GM19035 (cell line): ENCODE results near the gene RRP15.

Experiments
- ATAC-seq: cut with Tn5 transposase; IDR thresholded peaks from one replicate; pipeline ENCODE4 v1.9.1; 2021; ENCODE audit not compliant: unreplicated experiment

Gene RRP15, protein sequence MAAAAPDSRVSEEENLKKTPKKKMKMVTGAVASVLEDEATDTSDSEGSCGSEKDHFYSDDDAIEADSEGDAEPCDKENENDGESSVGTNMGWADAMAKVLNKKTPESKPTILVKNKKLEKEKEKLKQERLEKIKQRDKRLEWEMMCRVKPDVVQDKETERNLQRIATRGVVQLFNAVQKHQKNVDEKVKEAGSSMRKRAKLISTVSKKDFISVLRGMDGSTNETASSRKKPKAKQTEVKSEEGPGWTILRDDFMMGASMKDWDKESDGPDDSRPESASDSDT

DNA sequence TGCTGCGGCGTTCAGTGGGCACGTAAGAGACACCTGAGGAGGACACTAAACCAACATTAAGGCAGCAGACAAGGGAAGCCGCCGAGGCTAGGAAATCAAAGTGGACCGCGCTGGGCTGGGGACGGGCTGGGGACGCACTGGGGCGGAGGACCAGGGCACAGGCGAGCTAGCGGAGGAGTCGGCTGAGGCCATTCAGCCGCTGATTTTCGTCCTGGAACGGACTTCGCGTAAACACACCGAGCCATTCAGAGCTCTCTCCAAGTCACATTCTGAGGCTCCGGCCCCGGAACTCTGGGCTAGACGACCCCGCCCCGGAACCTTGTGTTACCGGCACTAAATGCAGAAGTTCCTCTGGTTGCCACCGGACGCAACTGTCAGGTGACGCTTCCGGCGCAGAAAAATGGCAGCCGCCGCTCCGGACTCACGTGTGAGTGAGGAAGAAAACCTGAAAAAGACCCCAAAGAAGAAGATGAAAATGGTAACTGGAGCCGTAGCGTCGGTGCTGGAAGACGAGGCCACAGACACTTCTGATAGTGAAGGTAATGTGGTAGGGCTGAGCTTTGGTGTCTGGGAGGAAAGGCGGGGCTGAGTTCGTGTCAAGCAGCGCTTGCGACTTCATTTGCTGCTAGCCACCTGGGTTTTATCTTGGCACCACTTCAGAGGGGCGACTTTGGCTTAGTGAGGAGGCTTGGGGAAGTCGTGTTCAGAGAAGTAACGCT is at the start of gene RRP15:
Gene RRP15, plus strand, starts transcription at position 377 of the 719 bp plus-strand sequence. Its CDS starts 24 bp downstream, at position 401.
- peak; percentile 100 for ATAC-seq

DNA sequence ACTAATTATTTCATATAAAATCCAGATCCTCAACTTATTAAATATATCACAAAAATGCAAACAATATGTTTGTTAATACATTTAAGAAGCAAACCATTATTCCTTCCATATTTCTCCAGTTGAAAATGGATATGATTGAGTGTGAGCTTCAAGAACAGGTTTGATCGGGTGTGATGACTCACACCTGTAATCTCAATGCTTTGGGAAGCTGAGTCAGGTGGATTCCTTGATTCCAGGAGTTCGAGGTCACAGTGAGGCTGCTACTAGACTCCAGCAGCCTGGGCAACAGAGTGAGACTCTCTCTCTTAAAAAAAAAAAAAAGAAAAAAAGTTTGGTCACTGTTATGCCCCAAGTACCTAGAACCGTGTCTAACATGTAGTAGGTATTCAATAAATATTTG is 42.9 kb upstream of the RRP15 start:
- no peak for ATAC-seq

DNA sequence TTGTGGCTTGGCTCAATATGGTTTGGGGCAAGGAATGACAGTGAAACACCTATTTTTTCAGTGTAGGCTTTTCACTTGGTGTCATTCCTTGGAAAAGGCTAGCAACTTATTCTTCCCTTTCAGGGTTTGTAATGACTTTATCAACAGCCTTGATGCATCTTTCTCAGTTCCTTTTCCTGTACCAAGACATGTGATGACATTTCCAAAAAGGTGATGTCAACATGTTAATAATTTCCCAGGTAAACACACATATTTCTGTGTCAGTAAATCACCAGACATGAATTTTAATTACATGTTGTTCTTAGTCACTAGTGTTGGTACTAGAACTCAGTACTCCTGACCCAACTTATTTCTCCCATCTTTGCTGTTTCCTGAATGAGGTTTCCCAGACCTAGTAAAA is 37.8 kb upstream of the RRP15 start:
- no peak for ATAC-seq

DNA sequence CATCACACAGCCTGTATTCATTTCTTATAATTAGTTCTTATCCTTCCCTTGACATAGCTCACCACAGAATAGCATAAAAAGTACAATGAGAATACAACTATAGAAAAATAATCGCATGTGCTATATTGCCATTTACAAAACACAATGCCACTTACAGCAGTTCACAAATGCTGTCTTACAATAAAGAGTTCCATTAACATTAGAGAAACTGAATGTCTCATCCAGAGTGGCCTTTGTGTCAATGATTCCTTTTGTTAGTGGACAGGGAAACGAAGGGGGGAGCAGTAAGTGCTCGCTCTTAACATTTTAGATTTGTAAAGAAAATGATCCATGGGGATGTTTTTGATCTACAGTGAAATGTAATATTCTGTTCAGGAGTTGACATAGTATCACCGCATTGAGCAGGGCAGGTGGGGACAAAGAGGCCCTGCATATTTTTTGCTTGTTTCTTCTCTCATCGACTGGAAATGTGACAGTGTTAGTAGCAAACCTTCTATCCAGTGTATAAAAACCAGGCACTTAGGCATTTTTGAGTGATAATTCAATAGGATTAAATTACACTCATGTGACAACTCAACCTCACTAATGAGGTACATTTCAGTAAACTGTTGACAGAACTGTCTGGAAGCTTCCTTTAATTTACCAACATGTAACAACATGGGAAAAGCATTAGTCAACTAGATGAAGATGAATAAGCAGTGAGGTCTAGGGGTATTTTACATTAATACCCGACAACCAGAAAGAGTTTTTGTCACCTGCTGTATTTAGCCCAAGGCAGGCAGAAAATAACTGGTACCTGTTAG is 35.6 kb upstream of the RRP15 start:
- ATAC-seq, result no peak

DNA sequence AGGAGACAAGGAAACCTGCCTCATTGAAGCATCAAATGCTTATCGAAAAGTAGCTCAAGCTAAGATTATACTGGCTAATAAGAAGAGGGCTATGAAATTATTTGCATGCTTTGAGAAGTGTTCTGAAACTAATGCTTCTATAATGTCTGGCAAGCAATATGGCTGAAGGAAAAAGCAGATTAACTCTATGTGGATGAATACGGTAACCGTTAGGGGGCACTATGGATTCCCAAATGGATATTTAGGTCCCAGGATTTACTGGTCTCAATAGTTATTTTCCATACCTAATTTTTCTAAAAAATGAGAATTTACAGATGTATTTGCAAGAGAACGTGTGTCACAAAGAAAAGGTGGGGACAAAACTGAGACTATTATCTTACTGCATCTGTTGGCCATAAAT is 34.6 kb upstream of the RRP15 start:
- no peak for ATAC-seq

DNA sequence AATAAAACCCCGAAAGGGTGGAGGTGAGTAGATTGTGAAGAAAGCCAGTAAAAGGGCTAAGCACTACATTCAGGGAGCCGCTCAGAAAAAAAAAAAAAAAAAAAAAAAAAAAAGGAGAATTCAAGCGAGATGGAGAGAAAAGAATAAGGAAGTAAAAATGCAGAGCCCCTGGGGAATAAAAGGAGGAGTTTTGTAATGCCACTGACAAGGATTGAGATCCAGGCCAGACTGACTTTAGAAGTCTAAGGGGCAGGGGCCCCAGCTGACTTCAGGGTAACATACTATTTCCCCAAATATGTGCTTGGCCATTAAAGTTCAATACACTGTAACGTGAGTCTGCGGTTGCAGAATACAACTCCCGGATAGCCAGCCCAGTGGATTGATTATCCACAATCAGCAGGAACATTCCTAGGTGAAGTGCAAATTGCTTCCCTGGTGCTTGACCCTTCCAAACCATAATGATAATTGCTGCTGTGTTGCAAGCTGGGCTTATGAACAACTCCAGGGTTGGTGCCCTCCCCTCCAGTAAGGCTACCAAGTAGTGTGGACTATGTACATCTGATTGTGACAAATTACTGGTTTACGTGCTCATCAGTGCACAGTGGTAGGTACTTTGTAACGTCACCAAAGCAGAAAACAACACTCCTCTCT is 30.7 kb upstream of the RRP15 start:
- ATAC-seq, result no peak

DNA sequence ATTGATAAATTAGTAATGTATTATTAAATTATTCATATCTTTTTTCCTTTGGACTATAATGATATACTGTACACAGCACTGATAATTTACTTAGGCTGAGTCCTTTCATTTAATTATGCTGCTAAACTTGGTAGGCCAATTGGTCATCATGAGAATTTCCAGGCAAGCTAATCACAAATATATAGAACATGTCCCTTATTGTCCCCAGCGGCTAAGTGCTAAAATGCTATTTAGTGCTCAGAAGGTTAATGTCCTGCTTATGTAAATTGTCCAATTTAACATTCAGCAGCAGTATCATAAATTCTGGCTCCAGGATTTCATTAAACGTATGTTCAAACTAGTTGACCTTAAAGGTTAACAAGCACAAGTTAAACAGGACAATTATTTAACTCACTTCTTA is 30.0 kb upstream of the RRP15 start:
- no peak for ATAC-seq

DNA sequence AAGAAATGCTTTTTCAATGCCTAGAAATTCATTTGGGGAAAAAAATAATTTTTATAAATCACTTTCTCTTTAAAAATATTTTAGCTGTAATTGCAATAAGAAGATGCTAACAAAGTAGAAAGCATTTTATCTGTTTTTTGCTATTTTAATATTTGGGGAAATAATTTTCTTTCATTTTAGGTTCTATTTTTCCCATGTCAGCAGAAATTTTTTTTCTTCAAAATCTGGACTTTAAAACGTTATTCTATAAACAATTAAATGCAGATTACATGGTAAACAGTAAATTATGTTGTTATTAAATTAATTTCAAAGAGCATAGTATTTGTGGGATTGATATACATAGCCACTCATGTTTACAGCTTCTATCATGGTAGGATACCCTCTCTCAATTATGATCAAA is 27.7 kb upstream of the RRP15 start:
- no peak for ATAC-seq

DNA sequence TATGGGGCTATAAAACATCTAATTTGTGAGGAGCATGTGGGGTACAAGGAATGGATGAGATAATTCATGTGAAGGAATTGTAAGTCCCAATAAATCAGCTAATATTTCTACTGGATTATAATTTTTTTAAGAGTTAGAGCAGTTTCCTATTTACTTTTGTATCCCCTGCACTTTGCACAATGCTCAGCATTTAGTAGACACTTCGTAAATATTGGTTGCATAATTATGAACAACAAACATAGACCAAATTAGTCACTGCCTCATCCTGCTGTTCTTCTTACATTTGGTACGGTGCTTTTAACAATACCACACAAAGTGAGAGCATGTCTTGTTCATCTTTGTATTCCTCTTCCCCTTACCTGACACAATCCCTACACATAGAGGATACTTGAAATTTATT is 27.1 kb upstream of the RRP15 start:
- ATAC-seq, result no peak

DNA sequence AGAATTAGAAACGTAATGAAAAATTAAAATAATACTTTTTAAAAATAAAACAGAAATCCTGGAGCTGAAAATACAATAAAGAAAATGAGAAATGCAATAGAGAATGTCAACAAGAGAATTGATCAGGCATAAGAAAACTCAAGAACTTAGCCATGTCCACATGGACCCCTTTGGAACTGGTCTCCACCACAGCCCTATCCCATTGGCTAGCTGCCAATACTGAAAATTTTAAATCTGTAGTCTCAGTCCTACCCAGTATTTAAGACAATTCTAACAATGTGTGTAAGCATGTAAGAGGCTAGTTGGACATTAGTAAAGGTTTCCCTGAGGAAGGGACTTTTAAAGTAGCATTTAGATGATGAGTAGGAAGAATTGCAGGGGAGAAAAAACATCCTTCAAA is 25.8 kb upstream of the RRP15 start:
- ATAC-seq, result no peak

DNA sequence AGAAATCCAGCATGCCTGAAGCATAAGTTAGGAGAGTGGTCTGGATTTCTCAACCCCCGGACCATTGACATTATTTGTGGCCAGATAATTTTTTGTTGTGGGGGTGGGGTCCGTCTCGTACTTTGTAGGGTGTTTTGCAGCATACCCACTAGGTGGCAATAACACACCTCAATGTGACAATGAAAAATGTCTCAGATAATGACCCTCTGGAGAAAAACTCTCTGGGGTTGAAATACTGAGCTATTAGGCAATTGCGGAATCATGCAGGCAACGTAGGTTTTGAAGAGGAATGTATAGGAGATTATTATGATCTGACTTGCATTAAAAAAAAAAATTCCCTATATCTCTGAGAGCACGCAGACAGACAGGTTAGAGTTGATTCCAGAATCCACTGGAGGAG is 25.3 kb upstream of the RRP15 start:
- peak; percentile 69 for ATAC-seq

DNA sequence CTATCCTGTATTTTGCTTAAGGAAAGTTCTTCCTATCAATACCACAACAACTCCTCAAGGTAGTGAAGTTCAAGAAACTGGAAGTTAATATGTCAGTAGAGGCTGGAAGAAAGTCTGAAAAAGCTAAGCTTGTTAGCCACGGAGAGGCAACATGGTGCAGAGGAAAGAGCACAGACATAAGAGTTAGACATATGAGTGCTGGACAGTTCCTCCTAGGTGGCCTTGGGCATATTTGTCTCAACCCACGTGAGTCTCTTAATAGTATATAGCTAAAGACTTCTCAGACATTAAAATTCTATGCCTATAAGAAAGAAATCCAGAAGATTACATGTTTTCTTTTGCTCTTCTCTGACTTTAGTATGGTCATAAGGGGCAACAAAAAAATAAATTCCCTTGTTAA is 22.8 kb upstream of the RRP15 start:
- no peak for ATAC-seq

DNA sequence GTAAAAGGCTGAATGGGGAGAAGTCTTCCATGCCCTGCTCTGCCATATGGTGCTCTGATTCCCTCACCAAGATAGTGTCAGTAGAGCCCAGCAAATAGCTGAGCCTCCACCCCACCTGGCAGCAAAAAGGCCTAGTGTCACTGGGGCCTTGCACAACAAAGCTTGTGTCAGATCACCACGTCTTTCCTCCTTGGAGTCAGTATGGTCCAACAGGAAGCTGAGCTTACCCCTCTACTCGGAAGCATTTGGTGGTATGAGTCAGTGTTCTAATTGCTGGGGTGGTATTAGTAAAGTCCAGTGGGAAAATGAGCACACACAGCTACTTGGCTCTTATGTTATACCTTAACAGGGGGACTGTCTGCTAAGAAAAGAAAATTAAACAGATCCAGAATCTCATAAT is 18.7 kb upstream of the RRP15 start:
- ATAC-seq, result no peak

DNA sequence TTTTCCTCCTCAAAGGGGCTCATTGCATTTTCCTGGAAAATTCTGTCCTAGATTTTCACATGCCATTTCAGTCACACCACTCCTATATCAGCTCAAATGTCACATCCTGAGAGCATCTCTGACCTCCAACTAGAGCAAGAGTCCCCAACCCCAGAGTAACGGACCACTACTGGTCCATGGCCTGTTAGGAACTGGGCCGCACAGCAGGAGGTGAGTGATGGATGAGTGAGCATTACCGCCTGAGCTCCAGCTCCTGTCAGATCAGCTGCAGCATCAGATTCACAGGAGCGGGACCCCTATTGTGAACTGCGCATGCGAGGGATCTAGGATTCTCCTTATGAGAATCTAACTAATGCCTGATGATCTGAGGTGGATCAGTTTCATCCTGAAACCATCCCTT is 12.7 kb upstream of the RRP15 start:
- ATAC-seq, result no peak

DNA sequence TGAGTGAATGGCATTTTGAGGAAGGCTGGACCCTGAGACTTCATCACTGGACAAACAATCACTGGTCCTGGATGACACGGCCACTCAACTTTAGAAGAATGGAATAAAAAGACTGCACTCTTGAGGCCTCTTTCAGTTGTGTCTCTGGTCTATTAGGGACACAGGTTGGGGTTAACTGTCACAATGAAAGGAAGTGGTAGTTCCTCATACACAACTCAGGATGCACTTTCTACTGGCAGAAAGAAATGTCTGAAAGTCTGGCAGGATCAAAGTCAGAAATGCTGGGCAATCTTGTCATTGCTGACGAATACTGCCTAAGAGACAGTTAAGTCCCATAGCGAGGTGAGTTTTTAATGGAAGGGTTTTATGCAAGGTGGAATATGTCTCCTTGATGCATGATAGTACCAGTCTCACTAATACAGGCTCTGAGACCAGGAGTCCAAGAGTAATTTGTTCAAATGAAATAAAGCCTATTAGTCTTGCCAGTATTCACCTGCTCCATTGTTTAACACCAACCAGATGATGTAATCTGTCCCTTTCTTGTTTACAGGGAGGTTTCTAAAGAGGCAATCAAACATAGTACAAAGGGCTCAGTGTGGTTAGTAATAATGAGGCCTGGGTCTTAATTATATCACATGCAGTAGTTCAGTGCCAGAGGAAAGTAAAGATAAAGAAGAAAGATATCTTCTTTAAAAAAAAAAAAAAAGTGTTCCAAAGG is 11.2 kb upstream of the RRP15 start:
- ATAC-seq, result no peak

DNA sequence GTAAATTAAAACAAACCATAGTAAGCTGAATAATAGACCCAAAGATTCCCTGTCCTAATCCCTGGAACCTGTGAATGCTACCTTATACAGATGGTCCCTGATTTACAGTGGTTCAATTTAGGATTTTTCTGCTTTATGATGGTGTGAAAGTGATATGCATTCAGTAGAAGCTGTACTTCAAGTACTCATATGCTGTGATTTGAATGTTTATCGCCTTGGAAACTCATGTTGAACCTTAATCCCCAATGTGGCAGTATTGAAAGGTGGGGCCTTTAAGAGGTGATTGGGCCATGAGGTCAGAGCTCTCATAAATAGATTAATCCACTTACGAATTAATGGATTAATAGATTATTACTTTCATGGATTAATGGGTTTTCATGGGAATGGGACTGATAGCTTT is 10.6 kb upstream of the RRP15 start:
- ATAC-seq, result no peak

DNA sequence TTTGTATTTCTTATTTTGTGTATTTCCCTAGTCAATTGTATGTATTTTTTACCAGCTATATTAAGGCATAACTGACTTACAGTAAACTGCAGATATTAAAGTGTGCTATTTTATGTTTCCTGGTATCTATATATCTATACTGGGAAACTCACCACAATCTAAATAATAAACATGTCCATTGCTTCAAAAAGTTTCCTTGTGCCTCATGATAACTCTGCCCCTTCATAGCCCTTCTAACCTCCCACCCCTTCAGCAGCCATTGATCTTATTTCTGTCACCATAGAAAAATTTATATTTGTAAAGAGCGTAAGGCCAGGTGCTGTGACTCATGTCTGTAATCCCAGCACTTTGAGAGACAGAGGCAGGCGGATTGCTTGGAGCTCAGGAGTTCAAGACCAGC is 9.3 kb upstream of the RRP15 start:
- no peak for ATAC-seq

DNA sequence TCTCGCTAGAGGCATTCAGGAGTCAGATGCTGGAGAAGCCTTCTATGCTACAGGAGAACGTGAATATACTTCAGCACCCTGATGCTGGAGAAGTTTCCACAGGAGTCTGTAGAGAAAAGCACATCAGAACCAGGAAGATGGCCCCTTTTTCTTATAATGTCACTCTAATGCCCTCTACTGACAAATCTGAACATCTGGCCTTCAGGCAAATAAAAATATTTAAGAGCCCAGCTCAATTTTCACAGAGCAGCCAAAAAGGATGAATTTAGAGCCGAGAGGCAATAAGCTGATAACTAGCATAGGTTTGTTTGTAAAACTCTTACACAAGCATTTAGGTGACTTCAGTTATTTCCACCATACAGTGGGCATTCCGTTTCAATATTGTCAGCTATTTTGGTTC is 3.8 kb upstream of the RRP15 start:
- no peak for ATAC-seq

DNA sequence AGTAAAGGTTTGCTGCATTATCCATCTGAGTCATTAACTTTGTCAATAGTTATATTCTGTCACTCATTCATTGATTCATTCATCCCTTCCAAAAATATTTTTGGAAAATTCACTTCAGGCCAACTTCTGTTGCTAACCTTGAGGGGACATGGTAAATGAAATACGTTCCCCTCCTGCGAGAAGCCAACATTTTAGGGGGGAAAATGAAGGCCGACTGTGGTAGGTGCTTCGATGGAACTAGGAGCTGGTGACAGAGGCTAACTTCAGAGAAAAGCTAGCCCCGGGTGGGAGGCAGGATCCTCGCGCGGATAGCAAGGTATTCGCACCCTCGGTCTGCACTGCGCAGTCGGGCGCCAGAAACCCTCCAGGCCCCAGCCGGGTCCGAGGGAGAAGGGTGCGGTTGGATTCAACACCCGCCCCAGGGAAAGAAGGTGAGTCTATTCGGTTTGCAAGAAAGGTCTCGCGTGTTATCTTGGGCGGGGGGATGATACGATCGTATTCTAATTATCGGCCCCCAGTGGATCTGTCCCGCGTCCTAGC is 646 bp upstream of the RRP15 start:
- ATAC-seq, result no peak

DNA sequence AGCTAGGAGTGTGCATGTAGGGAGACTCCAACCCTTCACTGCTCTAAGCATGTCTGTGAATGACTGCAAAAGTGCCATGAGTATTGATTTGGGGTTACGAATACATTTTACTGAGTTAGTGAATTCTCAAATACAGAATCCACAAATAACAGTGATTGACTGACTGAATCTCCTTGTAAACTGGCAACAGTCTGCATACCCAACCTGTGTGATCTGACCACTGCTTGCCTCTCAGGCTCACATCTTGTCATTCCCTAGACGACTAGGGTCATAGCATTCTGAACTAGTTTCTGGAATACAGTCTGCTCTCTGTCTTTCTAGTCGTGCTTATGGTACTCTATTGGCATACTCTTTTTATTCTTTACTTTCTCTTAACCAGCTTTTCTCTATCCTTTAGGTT is 7.4 kb downstream of the RRP15 start:
- no peak for ATAC-seq

DNA sequence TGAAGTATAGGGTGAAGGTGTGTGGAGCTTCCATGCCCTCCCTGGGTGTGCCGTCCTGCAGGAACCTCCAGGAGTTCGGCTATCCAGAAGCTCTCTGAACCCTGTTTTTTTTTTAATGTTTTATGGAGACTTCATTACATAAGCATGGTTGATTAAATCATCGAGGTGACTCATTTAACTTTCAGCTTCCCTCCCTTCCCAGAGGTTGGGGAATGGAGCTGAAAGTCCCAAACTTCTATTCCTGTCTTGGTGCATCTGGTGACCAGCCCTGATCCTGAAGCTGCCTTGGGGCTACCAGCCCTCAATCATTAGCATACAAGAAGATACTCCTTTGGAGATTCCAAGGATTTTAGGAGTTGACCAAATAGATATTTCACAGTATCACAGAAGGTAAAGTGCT is 9.5 kb downstream of the RRP15 start:
- no peak for ATAC-seq
